ENCODE data around the gene KRTAP2-3.
A peak's percentile ranks its signal among the peaks of the same experiment; 100 is the strongest.
"Not testable (repeated sequence)": the region's sequence is repeated elsewhere in the genome, so short reads cannot be mapped to it uniquely, and the experiment has no call there.

The KRTAP2-3 gene, protein sequence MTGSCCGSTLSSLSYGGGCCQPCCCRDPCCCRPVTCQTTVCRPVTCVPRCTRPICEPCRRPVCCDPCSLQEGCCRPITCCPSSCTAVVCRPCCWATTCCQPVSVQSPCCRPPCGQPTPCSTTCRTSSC

DNA sequence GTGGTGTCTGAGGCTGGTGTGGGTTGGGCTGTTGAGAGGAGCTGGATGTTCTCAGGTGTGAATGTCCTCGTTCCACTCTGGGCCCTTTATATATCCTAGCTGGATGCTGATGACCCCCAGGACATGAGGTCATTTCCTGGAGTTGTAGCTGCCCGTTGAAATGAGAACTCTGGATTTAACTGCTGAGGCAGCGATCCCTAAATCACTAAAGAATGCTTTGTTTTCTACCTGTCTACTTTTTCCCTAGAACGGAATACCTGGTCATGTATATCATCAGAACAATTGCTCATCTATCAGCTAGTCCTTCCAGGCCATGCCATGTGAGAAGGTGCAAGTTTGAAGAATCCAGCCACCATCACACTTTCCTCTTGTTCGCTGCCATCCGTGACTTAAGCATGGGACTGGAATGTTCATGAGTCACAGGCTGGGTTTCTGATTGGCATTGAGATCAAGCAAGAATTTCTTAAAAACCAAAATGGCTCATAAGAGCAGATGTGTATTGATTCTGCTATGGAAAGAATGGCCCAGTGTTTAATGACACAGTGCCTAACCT, at the start of gene KRTAP2-3:
Gene KRTAP2-3, minus strand, starts transcription at position 63 of the 553 bp plus-strand sequence. CDS start 64 bp downstream, outside the sequence.
- DNase-seq = no peak

DNA sequence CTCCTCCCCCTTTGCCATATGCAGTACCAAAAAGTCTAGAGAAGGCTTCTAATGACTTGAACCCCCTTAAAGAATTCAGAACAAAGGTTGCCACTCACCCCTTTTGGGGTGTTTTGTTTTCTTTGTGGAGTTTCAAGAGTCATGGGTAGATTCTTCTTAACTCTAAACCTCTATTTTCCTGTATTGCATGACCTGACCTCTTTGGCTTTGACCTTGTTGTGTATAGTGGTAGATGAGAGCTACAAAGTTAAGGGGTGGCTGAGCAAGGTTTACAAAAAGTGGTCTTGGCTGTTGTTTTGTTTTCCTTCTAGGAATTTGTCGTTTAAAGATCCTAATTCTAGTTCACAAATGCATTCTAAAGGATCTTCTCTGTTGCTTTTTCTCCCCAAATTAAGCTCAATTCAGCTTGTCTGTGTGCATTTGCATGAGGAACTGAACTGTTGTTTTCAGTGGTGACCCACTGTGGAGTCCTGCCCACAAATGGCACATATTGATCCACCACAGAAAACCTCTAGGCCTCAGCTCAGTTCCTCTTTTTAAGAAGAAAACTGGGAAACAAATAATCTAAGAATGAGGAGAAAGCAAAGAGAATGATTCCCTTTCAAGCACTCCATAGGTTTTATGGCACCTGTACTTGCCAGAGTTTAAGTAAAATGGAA, 48.9 kb upstream of the KRTAP2-3 start:
- DNase-seq = not testable (repeated sequence)

DNA sequence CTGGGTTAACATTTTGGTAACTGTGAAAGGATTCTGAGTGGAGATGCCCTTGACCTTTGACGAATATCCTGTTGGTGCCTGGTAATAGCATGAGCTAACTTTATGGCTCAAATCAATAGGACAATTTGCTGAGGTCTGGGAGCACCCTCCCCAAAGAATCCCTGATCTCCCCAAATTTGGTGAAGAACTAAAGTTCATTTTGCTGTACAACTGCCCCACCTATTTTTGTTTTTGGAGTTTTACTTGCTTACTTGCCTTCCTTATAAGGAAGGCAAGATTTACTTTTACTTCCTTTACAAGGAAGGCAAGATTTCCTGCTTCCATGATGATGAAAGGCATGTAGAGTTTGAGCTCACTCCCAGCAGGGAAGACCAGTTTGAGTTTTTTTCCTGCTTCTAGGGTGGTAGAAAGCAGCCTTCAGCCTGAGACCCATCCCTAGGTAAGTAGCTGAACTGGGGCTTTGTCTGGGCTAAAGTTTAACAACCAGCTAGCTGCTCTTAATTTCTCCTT, 48.1 kb upstream of the KRTAP2-3 start:
- no peak for DNase-seq

DNA sequence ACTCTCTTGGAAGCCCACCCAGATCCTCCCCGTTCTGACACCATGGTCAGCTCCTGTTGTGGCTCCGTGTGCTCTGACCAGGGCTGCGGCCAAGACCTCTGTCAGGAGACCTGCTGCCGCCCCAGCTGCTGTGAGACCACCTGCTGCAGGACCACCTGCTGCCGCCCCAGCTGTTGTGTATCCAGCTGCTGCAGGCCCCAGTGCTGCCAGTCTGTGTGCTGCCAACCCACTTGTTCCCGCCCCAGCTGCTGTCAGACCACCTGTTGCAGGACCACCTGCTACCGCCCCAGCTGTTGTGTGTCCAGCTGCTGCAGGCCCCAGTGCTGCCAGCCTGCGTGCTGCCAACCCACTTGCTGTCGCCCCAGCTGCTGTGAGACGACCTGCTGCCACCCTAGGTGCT, 45.4 kb upstream of the KRTAP2-3 start, which contains the start of gene KRTAP4-9:
Gene KRTAP4-9, plus strand, starts transcription at position 43 of the 400 bp plus-strand sequence. Its CDS starts 0 bp downstream, at position 43.
- DNase-seq = not testable (repeated sequence)

DNA sequence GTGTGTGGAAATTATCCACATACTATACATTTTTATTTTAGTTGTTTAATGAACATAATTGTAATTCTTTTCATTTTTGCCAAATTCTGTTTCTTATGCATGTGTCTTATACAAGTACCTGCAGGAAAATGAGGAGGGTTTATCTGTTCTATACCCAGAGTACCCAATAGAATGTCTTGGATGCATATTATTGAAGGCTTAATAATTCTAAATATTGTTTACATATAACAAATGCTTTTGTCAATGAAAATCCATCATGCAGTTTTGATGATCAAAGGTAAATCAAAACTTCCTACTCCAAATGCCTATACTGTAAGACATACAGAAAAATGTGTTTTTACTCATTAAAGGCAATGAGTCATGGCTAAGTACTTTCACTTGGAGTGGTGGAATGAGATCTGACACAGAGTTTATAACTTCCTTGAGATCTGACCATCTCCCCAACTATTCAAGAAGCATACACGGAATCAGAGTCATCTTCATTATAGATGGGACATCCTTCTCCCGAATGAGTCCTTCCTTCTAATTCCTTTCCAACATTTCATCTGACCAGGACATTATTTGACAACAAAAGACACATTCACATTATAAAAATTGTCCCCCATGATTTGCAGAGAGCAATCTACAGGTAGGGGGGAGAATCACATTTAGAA, 44.6 kb upstream of the KRTAP2-3 start:
- not testable (repeated sequence) for DNase-seq

DNA sequence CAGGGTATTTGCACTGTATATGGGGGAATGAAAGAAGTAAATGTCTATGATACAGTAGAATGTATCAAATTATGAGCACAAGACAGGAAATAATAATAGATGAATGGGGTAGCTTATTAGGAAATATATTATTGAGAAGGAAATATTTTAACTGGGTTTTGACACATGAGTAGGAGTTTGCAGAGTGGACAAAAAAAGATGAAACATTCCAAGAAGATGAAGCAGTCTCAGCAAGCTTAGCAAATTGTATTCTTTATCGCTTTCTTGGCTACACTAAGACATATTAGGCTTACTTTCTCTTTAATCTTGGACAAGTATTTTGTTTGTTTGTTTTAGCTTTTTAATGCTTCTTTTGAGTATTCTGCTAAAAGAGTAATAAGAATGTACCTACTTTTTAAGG, 44.0 kb upstream of the KRTAP2-3 start:
- DNase-seq = no peak

DNA sequence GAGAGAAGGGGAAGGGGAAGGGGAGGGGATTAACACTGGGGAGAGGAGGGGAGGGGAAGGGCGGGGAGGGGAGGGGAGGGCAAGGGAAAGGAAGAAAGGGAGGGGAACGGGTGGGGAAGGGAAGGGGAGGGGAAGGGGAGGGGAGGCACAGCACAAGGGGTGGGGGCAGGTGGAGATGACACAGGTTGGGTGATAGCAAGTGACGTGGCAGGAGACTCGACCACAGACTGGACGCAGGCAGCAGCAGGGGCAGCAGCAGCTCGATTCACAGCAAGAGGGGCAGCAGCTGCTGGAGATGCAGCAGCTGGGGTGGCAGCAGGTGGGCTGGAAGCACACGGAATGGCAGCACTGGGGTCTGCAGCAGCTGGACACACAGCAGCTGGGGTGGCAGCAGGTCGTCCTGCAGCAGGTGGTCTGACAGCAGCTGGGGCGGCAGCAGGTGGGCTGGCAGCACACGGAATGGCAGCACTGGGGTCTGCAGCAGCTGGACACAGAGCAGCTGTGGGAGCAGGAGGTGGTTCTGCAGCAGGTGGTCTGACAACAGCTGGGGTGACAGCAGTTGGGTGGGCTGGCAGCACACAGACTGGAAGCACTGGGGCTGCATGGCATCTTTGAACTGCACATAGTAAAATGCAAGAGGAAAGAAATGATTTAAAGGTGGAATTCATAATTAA, 41.8 kb upstream of the KRTAP2-3 start, which contains the start of gene KRTAP4-16:
Gene KRTAP4-16, minus strand, starts transcription at position 624 of the 674 bp plus-strand sequence. Its CDS starts 0 bp downstream, at position 624.
- peak; percentile 12 for DNase-seq

DNA sequence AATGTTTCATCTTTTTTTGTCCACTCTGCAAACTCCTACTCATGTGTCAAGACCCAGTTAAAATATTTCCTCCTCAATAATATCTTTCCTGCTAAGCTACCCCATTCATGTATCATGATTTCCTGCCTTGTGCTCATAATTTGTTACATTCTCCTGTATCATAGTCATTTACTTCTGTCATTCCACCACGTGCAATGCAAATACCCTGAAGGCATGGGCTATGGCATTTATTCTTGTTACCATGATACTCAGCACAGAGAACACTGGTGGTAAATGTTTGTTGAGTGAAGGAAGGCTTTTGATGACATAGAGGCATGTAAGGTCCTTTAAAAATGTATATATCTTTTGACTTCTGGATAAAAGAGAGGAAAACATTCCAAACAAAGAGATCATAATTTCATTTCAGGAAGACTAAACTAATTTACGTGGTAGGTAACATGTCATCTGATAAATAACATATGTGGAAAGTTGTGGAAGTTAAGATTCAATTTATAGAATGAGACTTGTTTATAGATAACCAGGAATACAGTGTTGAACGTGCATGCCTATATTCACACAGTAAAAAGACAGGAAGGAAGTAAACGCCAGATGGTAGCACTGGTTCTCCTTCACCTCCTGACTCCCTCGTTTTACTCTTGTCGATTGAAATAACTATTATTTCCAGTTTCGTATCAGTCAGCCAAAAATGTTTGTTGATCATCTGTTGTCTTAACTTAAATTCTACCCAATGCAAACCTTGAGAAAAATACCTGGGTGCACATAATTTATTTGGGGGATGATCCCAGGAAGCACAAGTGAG, 40.0 kb upstream of the KRTAP2-3 start:
- DNase-seq = not testable (repeated sequence)

DNA sequence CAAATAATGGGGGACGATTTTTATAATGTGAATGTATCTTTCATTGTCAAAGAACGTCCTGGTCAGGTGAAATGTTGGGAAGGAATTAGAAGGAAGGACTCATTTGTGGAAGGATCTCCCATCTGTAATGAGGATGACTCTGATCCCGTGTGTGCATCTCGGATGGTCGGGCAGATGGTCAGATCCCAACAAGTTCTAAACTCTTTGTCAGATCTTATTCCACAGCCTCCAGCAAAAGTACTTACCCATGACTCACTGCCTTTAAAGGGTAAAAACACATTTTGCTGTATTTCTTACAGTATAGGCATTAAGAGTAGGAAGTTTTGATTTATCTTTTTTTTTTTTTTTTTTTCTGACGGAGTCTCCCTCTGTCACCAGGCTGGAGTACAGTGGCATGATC, 38.6 kb upstream of the KRTAP2-3 start:
- no peak for DNase-seq

DNA sequence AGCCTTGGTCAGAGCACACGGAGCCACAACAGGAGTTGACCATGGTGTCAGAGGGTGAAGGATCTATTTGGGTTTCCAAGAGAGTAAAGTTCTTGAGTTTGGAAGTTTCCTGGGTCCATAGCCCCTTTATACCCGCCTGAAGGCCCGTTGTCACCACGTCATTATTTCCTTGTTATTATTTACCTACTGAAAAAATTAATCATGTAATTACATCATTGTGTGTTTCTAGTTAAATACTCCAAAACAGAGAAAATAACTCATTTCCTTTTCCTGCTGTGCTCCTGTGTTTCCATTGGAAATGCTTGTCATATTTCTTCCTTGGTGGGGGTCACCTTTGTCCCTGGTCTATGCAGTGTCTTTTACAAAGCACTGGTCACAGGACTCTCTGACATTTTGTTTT, 38.1 kb upstream of the KRTAP2-3 start, which contains the start of gene KRTAP4-8:
Gene KRTAP4-8, minus strand, starts transcription at position 101 of the 400 bp plus-strand sequence. Its CDS starts 58 bp downstream, at position 43.
- no peak for DNase-seq

DNA sequence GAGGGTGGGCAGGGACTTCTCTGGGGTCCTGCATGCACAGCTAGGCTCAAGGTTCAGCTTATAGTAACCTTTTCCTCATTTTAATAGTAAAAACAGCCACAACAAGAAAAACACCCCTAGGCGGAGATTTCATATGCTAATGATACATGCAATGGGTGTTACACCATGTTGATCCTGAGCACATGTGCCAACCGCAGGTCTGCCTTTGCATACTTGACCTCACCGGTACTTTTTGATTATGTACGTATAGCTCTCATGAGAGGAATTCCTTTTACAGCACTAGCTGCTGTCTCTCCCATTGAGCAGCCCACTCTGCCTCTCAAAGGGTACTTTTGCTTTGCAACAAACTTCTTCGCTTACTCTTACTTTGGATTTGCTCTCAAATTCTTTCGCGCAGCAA, 36.1 kb upstream of the KRTAP2-3 start:
- DNase-seq = no peak

DNA sequence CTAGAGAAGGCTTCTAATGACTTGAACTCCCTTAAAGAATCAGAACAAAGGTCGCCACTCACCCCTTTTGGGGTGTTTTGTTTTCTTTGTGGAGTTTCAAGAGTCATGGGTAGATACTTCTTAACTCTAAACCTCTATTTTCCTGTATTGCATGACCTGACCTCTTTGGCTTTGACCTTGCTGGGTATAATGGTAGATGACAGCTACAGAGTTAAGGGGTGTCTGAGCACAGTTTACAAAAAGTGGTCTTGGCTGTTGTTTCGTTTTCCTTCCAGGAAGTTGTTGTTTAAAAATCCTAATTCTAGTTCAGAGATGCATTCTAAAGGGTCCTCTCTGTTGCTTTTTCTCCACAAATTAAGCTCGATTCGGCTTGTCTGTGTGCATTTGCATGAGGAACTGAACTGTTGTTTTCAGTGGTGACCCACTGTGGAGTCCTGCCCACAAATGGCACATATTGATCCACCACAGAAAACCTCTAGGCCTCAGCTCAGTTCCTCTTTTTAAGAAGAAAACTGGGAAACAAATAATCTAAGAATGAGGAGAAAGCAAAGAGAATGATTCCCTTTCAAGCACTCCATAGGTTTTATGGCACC, 28.9 kb upstream of the KRTAP2-3 start:
- DNase-seq = not testable (repeated sequence)

DNA sequence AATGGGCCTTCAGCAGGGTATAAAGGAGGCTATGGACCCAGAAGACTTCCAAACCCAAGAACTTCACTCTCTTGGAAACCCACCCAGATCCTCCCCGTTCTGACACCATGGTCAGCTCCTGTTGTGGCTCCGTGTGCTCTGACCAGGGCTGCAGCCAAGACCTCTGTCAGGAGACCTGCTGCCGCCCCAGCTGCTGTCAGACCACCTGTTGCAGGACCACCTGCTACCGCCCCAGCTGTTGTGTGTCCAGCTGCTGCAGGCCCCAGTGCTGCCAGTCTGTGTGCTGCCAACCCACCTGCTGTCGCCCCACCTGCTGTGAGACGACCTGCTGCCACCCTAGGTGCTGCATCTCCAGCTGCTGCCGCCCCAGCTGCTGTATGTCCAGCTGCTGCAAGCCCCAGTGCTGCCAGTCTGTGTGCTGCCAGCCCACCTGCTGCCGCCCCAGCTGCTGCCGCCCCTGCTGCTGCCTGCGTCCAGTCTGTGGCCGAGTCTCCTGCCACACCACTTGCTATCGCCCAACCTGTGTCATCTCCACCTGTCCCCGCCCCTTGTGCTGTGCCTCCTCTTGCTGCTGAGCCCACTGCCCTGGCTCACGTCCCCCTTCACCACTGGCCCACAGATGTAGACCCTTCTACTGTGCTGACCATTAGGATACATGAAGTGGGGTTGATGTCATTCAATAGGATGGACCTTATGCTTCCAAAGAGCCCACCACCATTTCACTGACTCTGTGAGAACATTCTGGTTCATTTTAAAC, 24.4 kb upstream of the KRTAP2-3 start, which contains the start of gene KRTAP4-7:
Gene KRTAP4-7, plus strand, starts transcription at position 51 of the 757 bp plus-strand sequence. Its CDS starts 57 bp downstream, at position 108.
- not testable (repeated sequence) for DNase-seq

DNA sequence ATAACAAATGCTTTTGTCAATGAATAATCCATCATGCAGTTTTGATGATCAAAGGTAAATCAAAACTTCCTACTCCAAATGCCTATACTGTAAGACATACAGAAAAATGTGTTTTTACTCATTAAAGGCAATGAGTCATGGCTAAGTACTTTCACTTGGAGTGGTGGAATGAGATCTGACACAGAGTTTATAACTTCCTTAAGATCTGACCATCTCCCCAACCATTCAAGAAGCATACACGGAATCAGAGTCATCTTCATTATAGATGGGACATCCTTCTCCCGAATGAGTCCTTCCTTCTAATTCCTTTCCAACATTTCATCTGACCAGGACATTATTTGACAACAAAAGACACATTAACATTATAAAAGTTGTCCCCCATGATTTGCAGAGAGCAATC, 23.5 kb upstream of the KRTAP2-3 start:
- DNase-seq = not testable (repeated sequence)

DNA sequence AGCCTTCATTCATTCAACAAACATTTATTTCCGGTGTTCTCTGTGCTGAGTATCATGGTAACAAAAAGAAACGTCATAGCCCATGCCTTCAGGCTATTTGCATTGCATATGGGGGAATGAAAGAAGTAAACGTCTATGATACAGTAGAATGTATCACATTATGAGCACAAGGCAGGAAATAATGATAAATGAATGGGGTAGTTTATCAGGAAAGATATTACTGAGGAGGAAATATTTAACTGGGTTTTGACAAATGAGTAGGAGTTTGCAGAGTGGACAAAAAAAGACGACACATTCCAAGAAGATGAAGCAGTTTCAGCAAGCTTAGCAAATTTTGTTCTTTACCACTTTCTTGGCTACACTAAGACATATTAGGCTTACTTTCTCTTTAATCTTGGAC, 22.7 kb upstream of the KRTAP2-3 start:
- DNase-seq = no peak

DNA sequence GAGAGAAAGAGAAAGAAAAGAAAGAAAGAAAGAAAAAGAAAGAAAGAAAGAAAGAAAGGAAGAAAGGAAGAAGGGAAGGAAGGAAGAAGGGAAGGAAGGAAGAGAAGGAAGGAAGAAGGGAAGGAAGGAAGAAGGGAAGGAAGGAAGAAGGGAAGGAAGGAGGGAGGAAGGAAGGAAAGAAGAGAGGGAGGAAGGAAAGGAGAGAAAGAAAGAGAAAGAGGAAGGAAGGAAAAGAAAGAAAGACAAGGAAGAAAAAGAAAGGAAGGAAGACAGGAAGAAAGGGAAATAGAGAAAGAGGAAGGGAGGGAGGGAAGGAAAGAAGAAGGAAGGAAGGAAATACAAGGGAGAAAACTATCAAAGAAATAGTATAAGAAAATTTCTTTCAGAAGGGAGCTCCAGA, 16.9 kb upstream of the KRTAP2-3 start:
- DNase-seq = no peak

DNA sequence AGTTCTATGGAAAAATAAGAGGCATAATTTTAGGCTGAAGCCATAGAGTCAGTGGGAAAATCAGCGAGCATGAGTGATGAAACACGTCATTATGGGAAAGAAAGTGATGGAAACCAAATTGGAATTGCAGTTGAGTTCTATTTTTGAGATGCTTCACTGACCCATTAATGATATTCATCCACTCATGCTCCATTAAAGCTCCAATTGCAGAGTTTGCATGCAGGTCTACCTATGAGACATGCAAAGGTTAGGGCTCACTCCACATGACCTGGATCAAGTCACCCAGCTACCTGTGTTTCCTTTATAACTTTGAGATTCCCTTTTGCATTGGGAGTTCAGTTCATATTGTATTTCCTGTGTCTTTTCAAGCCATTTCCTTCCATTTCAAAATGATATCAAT, 13.8 kb upstream of the KRTAP2-3 start:
- no peak for DNase-seq

DNA sequence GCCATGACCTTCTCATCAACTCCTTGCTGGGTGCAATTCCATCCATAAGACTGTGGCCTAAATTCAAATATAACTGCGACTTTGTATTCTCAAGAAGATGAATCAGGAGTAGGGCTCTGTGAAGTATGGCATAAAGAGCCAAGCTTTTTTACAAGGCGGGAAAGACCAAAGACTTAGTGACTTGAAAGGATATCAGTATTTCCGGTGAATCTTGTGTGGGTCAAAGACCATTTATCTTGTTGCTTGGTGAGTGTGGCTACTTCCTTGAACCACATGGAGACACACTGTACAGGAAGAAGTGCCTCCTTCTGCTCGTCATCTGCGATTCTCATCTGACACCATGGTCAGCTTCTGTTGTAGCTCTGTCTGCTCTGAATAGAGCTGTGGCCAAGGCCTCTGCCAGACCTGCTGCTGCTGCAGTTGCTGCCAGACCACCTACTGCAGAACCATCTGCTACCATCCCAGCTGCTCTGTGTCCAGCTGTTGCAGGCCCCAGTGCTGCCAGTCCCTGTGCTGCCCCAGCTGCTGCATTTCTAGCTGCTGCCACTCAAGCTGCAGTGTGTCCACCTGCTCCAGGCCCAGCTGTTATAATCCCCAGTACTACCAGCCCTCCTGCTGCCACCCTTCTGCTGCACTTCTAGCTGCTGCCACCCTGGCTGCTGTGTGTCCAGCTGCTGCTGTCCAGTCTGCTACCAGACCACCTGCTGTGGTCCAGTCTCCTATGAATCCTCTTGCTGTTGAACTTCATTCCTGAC, 11.9 kb upstream of the KRTAP2-3 start:
- DNase-seq = peak; percentile 23

DNA sequence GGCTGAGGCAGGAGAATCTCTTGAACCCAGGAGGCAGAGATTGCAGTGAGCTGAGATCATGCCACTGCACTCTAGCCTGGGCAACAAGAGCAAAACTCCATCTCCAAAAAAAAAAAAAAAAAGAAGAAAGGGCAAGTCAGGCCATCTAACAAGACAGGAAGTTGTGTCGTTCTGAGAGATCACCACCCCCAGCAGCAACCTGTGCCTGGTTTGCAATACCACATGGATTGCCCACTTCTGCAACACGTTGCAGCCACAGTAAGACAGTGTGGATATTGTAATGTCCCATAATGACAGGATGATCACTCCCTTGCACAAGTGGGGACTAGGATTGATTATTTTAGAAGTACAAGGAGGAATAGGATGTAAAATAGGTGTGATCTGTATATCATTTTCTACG, 9.1 kb upstream of the KRTAP2-3 start:
- no peak for DNase-seq

DNA sequence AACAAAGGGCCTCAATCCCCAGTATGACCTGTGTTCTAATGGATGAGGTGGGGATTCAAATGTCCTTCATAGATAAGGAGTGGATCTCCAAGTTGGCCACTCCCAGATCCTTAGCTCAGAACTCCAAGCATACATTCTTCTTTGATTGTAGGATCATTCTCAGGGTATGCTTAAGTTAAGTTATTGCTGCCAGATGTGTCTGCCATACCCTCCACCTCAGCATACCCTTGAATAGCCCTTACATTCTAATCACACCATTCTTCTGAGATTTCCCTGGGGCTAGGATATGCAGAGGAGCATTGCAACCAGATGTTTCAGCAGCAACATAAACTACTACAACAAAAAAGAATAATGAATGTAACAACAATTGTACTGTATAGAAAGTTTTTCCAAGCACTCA, 7.4 kb upstream of the KRTAP2-3 start:
- DNase-seq = no peak

All from retina (tissue), 1 donor.